K562 (cell line): ENCODE measurements around the gene SND1. TPM values are rescaled to one million over a fixed set of nuclear protein-coding genes. Genes with fewer than 3 reads are reported as not detected.
A peak's percentile ranks its signal among the peaks of the same experiment; 100 is the strongest.

Source experiments
- ATAC-seq: fragments of 200-7000 bp; cut with Tn5 transposase; 3 replicates; pipeline ENCODE4 v1.9.1; 2020; ENCODE audit warnings: moderate library complexity
- BruUV-seq: library from RNA; stranded (reverse); fragments of 400-500 nt; replicated peaks from 2 replicates; lab custom pipeline; 2021; lab: Mats Ljungman, UMichigan
- CTCF ChIA-PET: fragments of 300-600 bp; formaldehyde crosslinking; extraction: SDS; loops from one replicate; lab custom pipeline; 2021; ENCODE audit warnings: low intra/inter-chr PET ratio; lab: Yijun Ruan, JAX
- POLR2A ChIA-PET: fragments of 300-600, 350-650 bp; sonication (Branson Sonifier 250); formaldehyde crosslinking; extraction: SDS; loops from one replicate; lab custom pipeline; 2021; ENCODE audit warnings: antibody characterized with exemption, inconsistent platforms; lab: Yijun Ruan, JAX
- DNase-seq, 4 experiments: peaks; one replicate each; pipeline versions ENCODE4 v3.0.0 to v3.0.0-alpha.2; 2011 to 2018; ENCODE audit warnings: low spot score in 3 of 4, mixed read lengths in 3 of 4; ENCODE audit errors: extremely low read depth in 1 of 4
- FAIRE-seq: peaks from 2 replicates; lab custom pipeline; 2011; peaks lifted over from hg19 to GRCh38; lab: Jason Lieb, UNC
- H2AFZ ChIP-seq: 2 replicates; pipeline ENCODE4 v1.6.0; 2011; ENCODE audit warnings: low read depth, low read length, control low read depth, inconsistent platforms
- H3K27ac ChIP-seq: fragments of 200-600 bp; 3 replicates; pipeline ENCODE4 v1.8.0; 2011; ENCODE audit warnings: low read depth, mild to moderate bottlenecking, control low read depth, inconsistent platforms, low read length, moderate library complexity, mixed read lengths; ENCODE audit errors: extremely low read depth
- H3K27me3 ChIP-seq, 2 experiments: fragments of 300-600 bp in 1 of 2; 2 replicates in 1 of 2; 3 replicates in 1 of 2; pipeline versions ENCODE4 v1.6.0 to v1.8.0; 2011; ENCODE audit warnings: inconsistent platforms in 2 of 2, low read length in 2 of 2, mild to moderate bottlenecking in 1 of 2, mixed read lengths in 1 of 2, moderate library complexity in 1 of 2; ENCODE audit not compliant: control insufficient read depth in 2 of 2, insufficient read depth in 2 of 2
- H3K36me3 ChIP-seq: fragments of 300-600 bp; 3 replicates; pipeline ENCODE4 v1.8.0; 2011; ENCODE audit warnings: mild to moderate bottlenecking, low read length, inconsistent platforms; ENCODE audit not compliant: control insufficient read depth, insufficient read depth
- H3K4me1 ChIP-seq, 2 experiments: fragments of 200-600 bp in 1 of 2; replicated peaks in 1 of 2; 2 replicates in 1 of 2; 3 replicates in 1 of 2; pipeline versions ENCODE4 v1.5.1 to v1.8.0; 2011; ENCODE audit warnings: inconsistent platforms in 2 of 2, low read length in 2 of 2, mild to moderate bottlenecking in 1 of 2, mixed read lengths in 1 of 2, moderate library complexity in 1 of 2; ENCODE audit not compliant: control insufficient read depth in 2 of 2, insufficient read depth in 2 of 2
- H3K4me2 ChIP-seq: 2 replicates; pipeline ENCODE4 v1.6.1; 2011; ENCODE audit warnings: low read length, control low read depth, inconsistent platforms, mixed read lengths; ENCODE audit not compliant: insufficient read depth
- H3K4me3 ChIP-seq: fragments of 200-600 bp; sonication (generic), shearing (Covaris generic); 2 replicates; pipeline ENCODE4 v1.5.1; 2016; ENCODE audit warnings: control low read depth, inconsistent platforms
- H3K79me2 ChIP-seq: fragments of 200-600 bp; 3 replicates; pipeline ENCODE4 v1.8.0; 2011; ENCODE audit warnings: low read length, inconsistent platforms; ENCODE audit not compliant: control insufficient read depth, insufficient read depth
- H3K9ac ChIP-seq, 2 experiments: 2 replicates each; pipeline versions ENCODE4 v1.6.0 to v1.6.1; 2011; ENCODE audit warnings: low read depth in 2 of 2, low read length in 2 of 2, control low read depth in 1 of 2, inconsistent platforms in 1 of 2, mild to moderate bottlenecking in 1 of 2, mixed read lengths in 1 of 2; ENCODE audit not compliant: insufficient read depth in 1 of 2
- H3K9me1 ChIP-seq: one replicate; pipeline ENCODE4 v1.6.0; 2011; ENCODE audit warnings: inconsistent platforms, mild to moderate bottlenecking, low read length, moderate library complexity; ENCODE audit not compliant: control insufficient read depth, insufficient read depth
- H3K9me3 ChIP-seq: replicated peaks from 2 replicates; pipeline ENCODE4 v1.5.1; 2011; ENCODE audit warnings: low read depth, low read length, inconsistent platforms; ENCODE audit not compliant: control insufficient read depth, insufficient read depth
- H4K20me1 ChIP-seq: replicated peaks from 2 replicates; pipeline ENCODE4 v1.6.1; 2011; ENCODE audit warnings: low read length, inconsistent platforms, mixed read lengths; ENCODE audit not compliant: control insufficient read depth, insufficient read depth
- ATF3 ChIP-seq, 2 experiments: fragments of 450-650 bp in 1 of 2; sonication (generic) in 1 of 2; formaldehyde crosslinking in 1 of 2; IDR thresholded peaks in 1 of 2; conservative IDR thresholded peaks in 1 of 2; 2 replicates each; pipeline versions ENCODE4 v1.6.1 to v1.8.1; 2016 to 2023; ENCODE audit warnings: mild to moderate bottlenecking in 2 of 2, moderate library complexity in 2 of 2, inconsistent platforms in 1 of 2, missing genetic modification reagents in 1 of 2
- CBFA2T2 ChIP-seq: fragments of 450-650 bp; conservative IDR thresholded peaks from 2 replicates; pipeline ENCODE4 v1.6.1; 2017; ENCODE audit warnings: mild to moderate bottlenecking
- WGBS: fragments of 100-300 bp; shearing (Covaris generic); methylation state at CpG from one replicate; pipeline ENCODE4 v1.1.6; 2016; ENCODE audit warnings: low coverage, mixed read lengths; ENCODE audit not compliant: insufficient coverage; ENCODE audit errors: missing lambda C conversion rate; 5-methylcytosine and 5-hydroxymethylcytosine counted together
- in situ Hi-C: fragments of 300-500 bp; cut with MboI; formaldehyde crosslinking; loops from 4 replicates; pipeline ENCODE4 v1.15.0; 2018; ENCODE audit warnings: inconsistent platforms, mixed read lengths
- intact Hi-C: fragments of 100-400 bp; cut with micrococcal nuclease; formaldehyde crosslinking; loops from 2 replicates; pipeline ENCODE4 v1.14.2; 2022
- polyA plus RNA-seq, 8 experiments: library from polyadenylated mRNA; depleted of rRNA in 4 of 8; stranded (reverse) in 5 of 8; unstranded in 3 of 8; fragments of >200 nt; fragmentation: Nextera tagmentation in 2 of 8; fragmentation: Illumina TruSeq in 1 of 8; extraction: Ambion mirVana in 2 of 8; extraction: Trizol in 1 of 8; gene quantifications; 2 replicates each; pipeline versions ENCODE4 v1.2.1 to v1.2.3, GENCODE V29; 2011 to 2014; ENCODE audit warnings: inconsistent platforms in 1 of 8, missing spikeins in 1 of 8
- total RNA-seq, 7 experiments: library from RNA; depleted of rRNA in 6 of 7; stranded (reverse); fragments of >200 nt in 6 of 7; fragmentation: Illumina TruSeq in 2 of 7; extraction: Trizol in 2 of 7; gene quantifications; 2 replicates each; pipeline versions ENCODE4 v1.2.1 to v1.2.3, GENCODE V29; 2011 to 2021; ENCODE audit warnings: low replicate concordance in 1 of 7

Gene SND1
- total and polyA plus RNA-seq, 9 of the 15 experiments (the other 6 are each of a cell fraction or from before 2014, with no cell fraction given) = 46.5 to 307 (median 191) TPM

GRCh38 chr7:127717502-127718339, 65.7 kb downstream of the SND1 start:
- Histone ChIP-seq H3K4me1 (no peaks in the 10 kb centered on the region), H3K79me2 (peaks cover 59% of the 10 kb centered on the region), H3K9me3 (no peaks in the 10 kb centered on the region), H3K9me1 (no peaks in the 10 kb centered on the region), H3K27ac (no peak overlapping the region), H2AFZ (no peak overlapping the region), H4K20me1 (no peaks in the 10 kb centered on the region), H3K4me3 (no peak overlapping the region), H3K9ac (no peak overlapping the region), H3K4me2 (no peak overlapping the region), H3K36me3 (peaks cover 96% of the 10 kb centered on the region), H3K27me3 (no peaks in the 10 kb centered on the region)
- CTCF ChIA-PET = interaction anchor here (0.6 to 0.8 kb wide), 3 partner anchors 14 to 492 kb away, joined by 3 read pairs; no protein-coding TSS in a partner anchor
- 94% methylated on average over 6 of the region's 6 CpGs for WGBS
- in situ Hi-C loops = no loop called here
- intact Hi-C loops = no loop called here
- no peak; the same call in 2 of the 3 replicates for ATAC-seq
- no peak for FAIRE-seq
- no peak for DNase-seq
- no TSS peak for BruUV-seq
- TF ChIP-seq ATF3 (IDR thresholded peaks at IDR 0.05) (peak; percentile 47), ATF3 (CRISPR knock-in tag; conservative IDR thresholded peaks at IDR 0.05) (no peak), CBFA2T2 (no peak)
- POLR2A ChIA-PET = no interaction called here
